ENCODE measurements around the gene USF3.

USF3 gene

GRCh38 chr3:113628788-113629187, 67.7 kb downstream of the USF3 start:
- no peak for FAIRE-seq
- no peak for DNase-seq (ENCODE audit: insufficient read length, low spot score)
- TF ChIP-seq, protein P1, sequence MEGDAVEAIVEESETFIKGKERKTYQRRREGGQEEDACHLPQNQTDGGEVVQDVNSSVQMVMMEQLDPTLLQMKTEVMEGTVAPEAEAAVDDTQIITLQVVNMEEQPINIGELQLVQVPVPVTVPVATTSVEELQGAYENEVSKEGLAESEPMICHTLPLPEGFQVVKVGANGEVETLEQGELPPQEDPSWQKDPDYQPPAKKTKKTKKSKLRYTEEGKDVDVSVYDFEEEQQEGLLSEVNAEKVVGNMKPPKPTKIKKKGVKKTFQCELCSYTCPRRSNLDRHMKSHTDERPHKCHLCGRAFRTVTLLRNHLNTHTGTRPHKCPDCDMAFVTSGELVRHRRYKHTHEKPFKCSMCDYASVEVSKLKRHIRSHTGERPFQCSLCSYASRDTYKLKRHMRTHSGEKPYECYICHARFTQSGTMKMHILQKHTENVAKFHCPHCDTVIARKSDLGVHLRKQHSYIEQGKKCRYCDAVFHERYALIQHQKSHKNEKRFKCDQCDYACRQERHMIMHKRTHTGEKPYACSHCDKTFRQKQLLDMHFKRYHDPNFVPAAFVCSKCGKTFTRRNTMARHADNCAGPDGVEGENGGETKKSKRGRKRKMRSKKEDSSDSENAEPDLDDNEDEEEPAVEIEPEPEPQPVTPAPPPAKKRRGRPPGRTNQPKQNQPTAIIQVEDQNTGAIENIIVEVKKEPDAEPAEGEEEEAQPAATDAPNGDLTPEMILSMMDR (IDR thresholded peaks at IDR 0.05; ENCODE audit: insufficient read depth, missing control alignments): no peak

DNA sequence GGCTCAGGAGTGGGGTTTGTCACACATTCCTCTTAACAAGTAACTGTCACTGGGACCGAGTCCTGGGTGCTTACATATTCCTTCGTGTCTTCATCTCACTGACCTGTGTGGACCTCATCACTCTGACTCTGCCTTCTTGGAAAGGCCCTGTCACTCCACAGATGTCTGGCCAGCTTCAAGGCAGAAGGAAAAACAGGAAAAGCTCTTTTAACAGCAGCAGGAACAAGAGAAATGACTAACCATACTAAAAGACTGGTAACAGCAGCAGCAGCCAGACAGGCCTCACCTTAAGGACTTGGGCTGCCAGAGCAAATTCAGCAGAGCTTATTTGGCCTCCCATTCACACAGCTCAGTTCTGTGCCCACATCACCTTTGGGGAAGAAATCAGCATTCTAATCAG, 68.1 kb downstream of the USF3 start:
- DNase-seq (ENCODE audit: insufficient read length, low spot score): no peak
- TF ChIP-seq, protein P1 (IDR thresholded peaks at IDR 0.05; ENCODE audit: insufficient read depth, missing control alignments): no peak
- FAIRE-seq: no peak

- DNase-seq (ENCODE audit: insufficient read length, low spot score): no peak
- no peak for FAIRE-seq
- TF ChIP-seq, protein P1 (IDR thresholded peaks at IDR 0.05; ENCODE audit: insufficient read depth, missing control alignments): peak; percentile 65
Observed at GRCh38 chr3:113626503-113627371, 69.7 kb downstream of the USF3 start.

DNA sequence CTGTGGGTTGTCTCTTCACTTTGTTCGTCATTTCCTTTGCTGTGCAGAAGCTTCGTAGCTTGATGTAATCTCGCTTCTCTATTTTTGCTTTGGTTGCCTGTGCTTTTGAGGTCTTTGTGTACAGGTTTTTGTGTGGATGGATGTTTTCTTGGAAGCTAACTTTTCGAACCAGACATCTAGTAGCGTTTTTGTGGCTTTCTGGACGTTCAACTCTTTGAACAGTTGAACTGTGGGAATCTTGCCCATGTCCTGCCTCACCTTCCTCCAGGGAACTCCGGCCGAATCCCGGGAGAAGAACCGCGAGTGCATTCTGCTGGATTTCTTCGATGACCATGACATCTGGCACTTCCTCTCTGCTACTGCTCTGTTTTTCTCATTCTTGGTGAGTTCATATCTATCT, 70.6 kb downstream of the USF3 start:
- no peak for DNase-seq (ENCODE audit: insufficient read length, low spot score)
- FAIRE-seq: no peak
- TF ChIP-seq, protein P1 (IDR thresholded peaks at IDR 0.05; ENCODE audit: insufficient read depth, missing control alignments): no peak

DNA sequence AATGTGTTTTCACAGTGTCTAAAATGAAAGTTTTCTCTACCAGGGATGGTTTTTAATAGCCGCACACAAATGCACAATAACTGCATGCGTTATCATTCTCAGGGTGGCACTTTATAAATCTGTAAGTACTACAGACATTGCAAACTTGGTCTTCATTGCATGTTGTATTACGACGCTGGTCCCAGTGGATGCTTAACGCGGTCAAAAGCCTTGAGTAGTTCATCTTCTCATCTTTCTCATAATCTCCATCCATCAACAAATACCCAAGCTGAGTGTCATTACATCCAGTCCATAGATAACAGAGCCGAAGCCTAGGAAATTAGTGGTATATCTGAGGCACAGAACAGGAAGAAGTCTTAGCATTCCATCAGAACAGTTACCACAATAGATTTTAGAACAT, 72.6 kb downstream of the USF3 start:
- DNase-seq (ENCODE audit: insufficient read length, low spot score) (no peak), FAIRE-seq (no peak)
- TF ChIP-seq, protein P1 (IDR thresholded peaks at IDR 0.05; ENCODE audit: insufficient read depth, missing control alignments): no peak

DNA sequence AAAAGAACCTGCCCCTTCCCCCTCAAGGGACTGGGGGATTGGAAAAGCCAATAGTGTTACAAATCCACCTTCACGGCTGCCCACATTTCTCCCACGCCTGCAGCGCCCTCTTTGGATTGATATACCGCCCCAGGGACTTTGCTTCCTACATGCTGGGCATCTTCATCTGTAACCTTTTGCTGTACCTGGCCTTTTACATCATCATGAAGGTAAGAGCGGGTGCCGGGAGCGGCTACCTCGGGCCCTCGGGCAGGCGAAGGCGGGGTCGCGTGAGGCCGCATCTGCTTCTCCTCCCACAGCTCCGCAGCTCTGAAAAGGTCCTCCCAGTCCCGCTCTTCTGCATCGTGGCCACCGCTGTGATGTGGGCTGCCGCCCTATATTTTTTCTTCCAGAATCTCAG, 73.1 kb downstream of the USF3 start:
- FAIRE-seq (no peak), DNase-seq (ENCODE audit: insufficient read length, low spot score) (no peak)
- TF ChIP-seq, protein P1 (IDR thresholded peaks at IDR 0.05; ENCODE audit: insufficient read depth, missing control alignments): no peak

GRCh38 chr3:113620091-113620490, 76.4 kb downstream of the USF3 start:
- TF ChIP-seq, protein P1 (IDR thresholded peaks at IDR 0.05; ENCODE audit: insufficient read depth, missing control alignments): no peak
- no peak for FAIRE-seq
- DNase-seq (ENCODE audit: insufficient read length, low spot score): no peak
